NB4 (cell line): Measurements from ENCODE around the gene EPHB1.

ENCODE experiments used
- DNase-seq: peaks from one replicate; pipeline ENCODE4 v3.0.0; 2010; ENCODE audit warnings: low read depth
- H3K4me3 ChIP-seq: one replicate; pipeline ENCODE4 v1.5.1; 2011; ENCODE audit warnings: mild to moderate bottlenecking, low read depth, low read length, moderate library complexity
- MYC ChIP-seq: IDR thresholded peaks from 2 replicates; pipeline ENCODE4 v1.6.1; 2011; ENCODE audit warnings: low read depth, low read length
- POLR2A ChIP-seq: IDR thresholded peaks from 2 replicates; pipeline ENCODE4 v1.6.1; 2011; ENCODE audit warnings: mild to moderate bottlenecking; ENCODE audit not compliant: insufficient read length; ENCODE audit errors: extremely low read depth
- TF ChIP-seq, protein P1 (sequence below): IDR thresholded peaks from one replicate; pipeline ENCODE4 v1.5.1; 2012; ENCODE audit warnings: low read depth, low read length
- TF ChIP-seq, protein P2 (sequence below): IDR thresholded peaks from 2 replicates; pipeline ENCODE4 v1.6.1; 2011; ENCODE audit warnings: low read depth, low read length

The EPHB1 gene

DNA sequence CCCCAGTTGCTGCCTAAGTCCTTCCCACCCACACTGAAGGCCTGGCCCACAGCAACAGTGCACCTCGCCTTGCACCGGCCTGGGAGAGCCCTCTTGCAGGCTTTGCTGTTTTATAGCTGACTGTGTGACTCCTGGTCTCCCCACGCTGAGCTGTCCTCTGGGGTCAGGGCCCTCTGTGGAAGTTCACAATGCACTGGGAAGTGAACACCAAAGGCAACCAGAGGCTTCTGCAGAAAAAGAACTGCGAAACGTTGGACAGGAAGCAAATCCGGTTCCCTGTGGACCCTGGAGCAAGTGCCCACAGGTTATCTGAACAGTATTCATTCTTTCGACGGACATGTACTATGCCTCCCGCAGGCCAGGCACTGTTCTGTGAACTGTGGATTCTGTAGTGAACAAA, 737 bp upstream of the EPHB1 start:
- DNase-seq: no peak
- H3K4me3 ChIP-seq: no peak overlapping the region
- TF ChIP-seq, protein P1, sequence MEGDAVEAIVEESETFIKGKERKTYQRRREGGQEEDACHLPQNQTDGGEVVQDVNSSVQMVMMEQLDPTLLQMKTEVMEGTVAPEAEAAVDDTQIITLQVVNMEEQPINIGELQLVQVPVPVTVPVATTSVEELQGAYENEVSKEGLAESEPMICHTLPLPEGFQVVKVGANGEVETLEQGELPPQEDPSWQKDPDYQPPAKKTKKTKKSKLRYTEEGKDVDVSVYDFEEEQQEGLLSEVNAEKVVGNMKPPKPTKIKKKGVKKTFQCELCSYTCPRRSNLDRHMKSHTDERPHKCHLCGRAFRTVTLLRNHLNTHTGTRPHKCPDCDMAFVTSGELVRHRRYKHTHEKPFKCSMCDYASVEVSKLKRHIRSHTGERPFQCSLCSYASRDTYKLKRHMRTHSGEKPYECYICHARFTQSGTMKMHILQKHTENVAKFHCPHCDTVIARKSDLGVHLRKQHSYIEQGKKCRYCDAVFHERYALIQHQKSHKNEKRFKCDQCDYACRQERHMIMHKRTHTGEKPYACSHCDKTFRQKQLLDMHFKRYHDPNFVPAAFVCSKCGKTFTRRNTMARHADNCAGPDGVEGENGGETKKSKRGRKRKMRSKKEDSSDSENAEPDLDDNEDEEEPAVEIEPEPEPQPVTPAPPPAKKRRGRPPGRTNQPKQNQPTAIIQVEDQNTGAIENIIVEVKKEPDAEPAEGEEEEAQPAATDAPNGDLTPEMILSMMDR: no peak
- TF ChIP-seq MYC (no peak), POLR2A (no peak)
- TF ChIP-seq, protein P2, sequence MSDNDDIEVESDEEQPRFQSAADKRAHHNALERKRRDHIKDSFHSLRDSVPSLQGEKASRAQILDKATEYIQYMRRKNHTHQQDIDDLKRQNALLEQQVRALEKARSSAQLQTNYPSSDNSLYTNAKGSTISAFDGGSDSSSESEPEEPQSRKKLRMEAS: no peak

DNA sequence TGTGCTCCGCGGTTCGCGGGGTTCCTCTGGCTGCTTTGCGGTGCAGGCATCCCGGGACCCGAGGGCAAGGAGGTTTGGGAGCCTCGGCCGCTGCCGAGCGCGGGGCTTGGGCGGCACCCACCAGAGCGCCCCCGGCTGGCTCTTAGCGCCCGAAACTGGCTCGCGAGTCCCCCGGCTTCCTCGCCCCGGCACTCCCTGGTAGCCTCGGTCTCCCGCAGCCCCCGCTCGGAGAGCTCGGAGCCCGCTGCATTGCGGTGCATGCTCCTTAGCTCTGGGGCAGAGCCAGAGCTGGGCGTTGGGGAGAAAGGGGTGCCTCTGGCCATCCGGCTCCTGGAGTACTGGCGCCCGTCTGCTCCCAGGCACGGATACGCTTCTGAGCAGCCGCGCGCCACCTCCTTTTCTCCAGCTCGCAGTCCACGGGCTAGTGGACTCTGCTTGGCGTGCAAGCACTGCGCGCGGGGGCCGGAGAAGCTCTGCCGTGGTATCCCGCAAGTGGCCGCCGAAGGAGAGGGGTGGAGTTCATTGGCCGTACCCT, 753 bp downstream of the EPHB1 start:
- H3K4me3 ChIP-seq: no peak overlapping the region
- TF ChIP-seq, protein P1: no peak
- no peak for TF ChIP-seq MYC
- no peak for TF ChIP-seq POLR2A
- TF ChIP-seq, protein P2: no peak
- no peak for DNase-seq

DNA sequence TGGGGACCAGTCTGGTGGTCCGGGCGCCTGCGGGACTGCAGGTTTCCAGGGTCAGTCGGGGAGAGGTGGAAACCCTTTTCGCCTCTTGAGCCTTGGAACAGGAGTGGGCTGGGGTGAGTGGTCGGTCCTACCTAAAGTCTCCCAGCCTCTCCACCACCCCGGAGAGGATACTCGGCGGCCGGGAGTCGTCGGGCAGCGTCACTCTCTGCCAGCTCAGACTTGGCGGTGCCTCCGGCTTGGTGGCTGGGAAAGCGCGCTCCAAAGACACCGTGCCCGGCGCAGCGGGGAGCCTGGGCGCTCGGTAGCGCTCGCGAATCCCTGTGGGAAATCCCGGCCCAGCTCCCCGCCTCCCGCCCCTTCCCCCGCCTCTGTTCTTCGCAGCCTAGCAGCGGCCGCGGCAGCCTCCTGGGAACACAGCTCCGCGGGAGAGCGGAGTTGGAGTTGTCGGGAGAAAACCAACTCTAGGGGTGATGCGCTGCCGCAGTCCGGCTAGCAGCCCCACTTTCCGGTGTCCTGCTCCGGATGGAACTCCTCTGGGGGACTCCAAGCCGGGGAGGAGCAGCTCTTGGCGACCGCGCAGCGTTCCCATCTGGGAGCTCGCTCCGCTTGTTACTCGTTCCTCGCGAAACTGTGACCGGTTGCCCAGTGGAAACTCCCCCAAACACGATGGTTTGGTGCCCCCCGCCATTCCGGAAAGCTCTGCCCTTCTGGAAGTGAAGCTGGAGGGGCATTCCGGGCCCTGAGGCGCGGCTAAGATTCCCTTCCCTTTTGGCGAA, 1.4 kb downstream of the EPHB1 start:
- DNase-seq: no peak
- H3K4me3 ChIP-seq: no peak overlapping the region
- TF ChIP-seq MYC: no peak
- TF ChIP-seq, protein P1: no peak
- TF ChIP-seq, protein P2: no peak
- no peak for TF ChIP-seq POLR2A

DNA sequence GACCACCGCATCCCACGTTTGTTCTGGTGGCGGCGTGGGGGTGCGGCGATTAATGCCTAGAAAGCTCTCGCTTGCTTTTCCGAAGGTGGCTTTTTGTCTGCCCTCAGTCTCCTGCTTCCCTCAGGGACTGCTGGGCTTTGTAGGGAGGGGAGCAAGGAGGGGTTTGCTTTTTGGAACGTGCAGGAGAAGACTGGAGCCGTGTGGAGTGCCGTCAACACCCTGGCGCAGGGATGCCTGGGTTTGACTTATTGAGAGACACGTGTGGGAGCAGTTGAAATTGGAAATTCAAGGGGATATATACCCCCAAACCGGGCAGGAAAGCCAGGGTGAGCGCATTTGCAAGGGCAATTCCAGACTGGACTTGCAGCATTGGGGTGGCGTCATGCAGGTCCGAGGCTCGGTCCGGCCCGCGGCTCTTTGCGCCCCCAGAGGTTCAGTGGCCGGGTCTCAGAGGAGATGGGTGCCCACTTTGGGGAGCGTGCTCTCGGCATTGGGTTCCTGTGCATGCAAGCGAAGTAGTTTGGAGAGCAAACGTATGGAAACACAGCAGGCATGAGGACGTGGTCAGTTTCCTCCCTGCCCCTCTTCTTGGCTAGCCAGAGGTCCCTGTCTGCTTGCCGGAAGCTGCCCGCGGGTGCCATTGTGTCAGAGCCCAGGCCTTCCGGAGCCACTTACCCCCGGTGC, 2.1 kb downstream of the EPHB1 start:
- no peak overlapping the region for H3K4me3 ChIP-seq
- TF ChIP-seq, protein P1: no peak
- TF ChIP-seq, protein P2: no peak
- TF ChIP-seq POLR2A (no peak), MYC (no peak)
- no peak for DNase-seq

DNA sequence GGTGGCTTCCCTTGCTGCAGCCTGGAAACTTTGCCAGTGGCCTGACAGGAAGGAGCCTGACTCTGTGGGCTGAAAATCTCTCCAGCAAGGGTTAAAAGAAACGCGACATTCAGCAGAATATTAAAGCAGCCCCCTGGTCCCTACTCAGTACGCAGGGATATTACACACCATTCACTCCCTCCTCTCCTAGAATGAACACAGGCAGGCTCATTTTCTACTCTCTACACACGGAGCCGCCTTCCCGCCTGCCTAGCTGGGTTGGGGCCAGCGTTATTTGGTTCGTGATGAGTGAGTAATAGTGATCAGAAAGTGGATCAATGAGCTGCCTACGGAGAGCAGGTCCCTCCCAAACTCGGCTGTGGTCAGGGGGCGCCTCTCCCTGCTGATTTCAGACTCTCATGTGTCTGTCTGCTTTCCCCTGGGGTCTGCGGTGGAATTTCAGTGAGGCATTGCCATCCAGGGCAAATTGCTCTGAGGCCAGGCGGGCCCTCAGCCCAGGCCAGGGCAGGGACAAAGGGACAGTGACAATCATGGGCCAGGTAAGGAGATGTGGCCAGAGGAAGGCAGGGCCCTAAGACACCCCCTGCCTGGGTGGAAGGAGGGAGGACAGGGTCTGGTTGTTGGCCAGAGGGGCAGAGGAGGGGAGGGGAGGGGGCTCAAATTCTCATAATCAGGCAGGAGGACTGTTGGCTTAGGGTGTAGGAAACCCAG, 2.8 kb downstream of the EPHB1 start:
- no peak overlapping the region for H3K4me3 ChIP-seq
- TF ChIP-seq, protein P2: no peak
- TF ChIP-seq MYC (no peak), POLR2A (no peak)
- TF ChIP-seq, protein P1: no peak
- DNase-seq: no peak
